Astrocyte of the cerebellum (primary cell): ENCODE data around the gene S100PBP.

ENCODE experiments used
- DNase-seq: peaks from one replicate; pipeline ENCODE4 v3.0.0-alpha.2; 2011; ENCODE audit warnings: low read depth
- H3K4me3 ChIP-seq: 2 replicates; pipeline ENCODE4 v1.5.1; 2011; ENCODE audit warnings: mild to moderate bottlenecking, low read depth, low read length, moderate library complexity
- in situ Hi-C: cut with HindIII; loops from 2 replicates; pipeline ENCODE4 v1.10.0; 2017; ENCODE audit warnings: low sequenced_read_pairs
- TF ChIP-seq, protein P1 (sequence below): IDR thresholded peaks from 2 replicates; pipeline ENCODE4 v1.5.1; 2012; ENCODE audit warnings: low read length, low read depth, moderate library complexity, mild to moderate bottlenecking; ENCODE audit errors: missing control alignments

Gene S100PBP

DNA sequence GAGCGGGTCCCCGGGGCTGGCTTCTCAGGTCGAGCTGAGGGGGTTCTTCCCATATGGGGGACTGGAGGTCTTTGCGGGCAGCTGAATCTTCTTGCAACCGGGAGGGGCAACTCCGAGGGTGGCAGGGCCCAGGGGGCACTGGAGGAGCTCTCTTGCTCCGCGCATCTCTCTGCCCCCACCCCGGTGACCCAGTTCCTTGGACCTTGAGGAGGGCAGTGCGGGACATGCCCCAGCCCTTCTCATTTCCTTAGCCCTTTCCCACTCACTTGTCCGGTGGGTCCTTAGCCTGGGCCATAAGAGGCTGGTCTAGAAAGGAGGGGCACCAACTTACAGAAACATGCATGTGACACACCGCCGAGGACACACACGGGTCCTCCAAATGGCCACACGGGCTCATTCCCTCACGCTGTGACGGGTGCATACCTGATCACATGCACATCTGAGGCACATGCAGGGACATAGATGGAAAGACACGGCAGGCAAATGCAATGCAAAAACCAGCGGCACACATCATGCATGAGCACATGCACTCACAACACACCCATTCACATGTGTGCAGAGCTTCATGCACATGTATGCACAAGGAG is 69.5 kb downstream of the S100PBP start:
- TF ChIP-seq, protein P1, sequence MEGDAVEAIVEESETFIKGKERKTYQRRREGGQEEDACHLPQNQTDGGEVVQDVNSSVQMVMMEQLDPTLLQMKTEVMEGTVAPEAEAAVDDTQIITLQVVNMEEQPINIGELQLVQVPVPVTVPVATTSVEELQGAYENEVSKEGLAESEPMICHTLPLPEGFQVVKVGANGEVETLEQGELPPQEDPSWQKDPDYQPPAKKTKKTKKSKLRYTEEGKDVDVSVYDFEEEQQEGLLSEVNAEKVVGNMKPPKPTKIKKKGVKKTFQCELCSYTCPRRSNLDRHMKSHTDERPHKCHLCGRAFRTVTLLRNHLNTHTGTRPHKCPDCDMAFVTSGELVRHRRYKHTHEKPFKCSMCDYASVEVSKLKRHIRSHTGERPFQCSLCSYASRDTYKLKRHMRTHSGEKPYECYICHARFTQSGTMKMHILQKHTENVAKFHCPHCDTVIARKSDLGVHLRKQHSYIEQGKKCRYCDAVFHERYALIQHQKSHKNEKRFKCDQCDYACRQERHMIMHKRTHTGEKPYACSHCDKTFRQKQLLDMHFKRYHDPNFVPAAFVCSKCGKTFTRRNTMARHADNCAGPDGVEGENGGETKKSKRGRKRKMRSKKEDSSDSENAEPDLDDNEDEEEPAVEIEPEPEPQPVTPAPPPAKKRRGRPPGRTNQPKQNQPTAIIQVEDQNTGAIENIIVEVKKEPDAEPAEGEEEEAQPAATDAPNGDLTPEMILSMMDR: no peak
- no peak for DNase-seq
- in situ Hi-C loops: no loop called here
- H3K4me3 ChIP-seq: no peak overlapping the region

DNA sequence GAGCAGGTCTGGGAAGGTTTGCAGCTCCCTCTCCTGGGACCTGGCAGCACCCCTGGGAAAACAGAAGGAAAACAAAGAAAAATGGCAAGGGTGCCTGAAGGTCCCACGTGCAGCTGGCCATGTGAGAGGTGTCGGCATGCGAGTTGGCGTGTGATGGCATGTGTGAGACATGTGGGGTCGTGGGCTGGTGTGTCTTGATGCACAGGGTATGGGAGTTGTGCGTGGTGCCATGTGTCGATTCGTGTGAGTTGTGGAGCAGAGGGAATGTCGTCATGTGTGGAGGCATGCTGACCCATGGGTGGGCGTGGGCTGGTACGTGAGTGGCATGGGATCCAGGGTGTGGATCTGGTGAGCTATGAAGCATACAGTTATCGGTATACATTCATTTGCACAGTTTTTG is 70.2 kb downstream of the S100PBP start:
- no peak overlapping the region for H3K4me3 ChIP-seq
- DNase-seq: no peak
- in situ Hi-C loops: no loop called here
- TF ChIP-seq, protein P1: no peak

DNA sequence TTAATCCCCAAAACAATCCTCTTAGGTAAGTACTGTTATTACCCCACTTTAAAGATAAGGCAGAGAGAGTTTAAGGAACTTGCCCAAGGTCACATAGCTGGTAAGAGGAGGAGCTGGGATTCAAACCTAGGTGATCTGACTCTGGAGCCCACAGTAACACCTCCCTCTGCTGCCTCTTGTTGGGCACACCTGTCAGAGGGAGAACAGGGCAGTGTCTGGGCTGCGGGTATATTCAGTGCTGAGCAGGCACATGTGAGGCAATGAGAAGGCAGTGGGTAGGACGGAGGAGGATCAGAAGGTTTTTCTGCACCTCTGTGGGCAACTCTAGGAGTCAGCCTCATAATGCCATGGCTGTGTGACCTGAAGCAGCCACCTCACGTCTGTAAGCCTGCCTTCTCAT is 70.7 kb downstream of the S100PBP start:
- no peak for DNase-seq
- no peak overlapping the region for H3K4me3 ChIP-seq
- in situ Hi-C loops: no loop called here
- TF ChIP-seq, protein P1: no peak

DNA sequence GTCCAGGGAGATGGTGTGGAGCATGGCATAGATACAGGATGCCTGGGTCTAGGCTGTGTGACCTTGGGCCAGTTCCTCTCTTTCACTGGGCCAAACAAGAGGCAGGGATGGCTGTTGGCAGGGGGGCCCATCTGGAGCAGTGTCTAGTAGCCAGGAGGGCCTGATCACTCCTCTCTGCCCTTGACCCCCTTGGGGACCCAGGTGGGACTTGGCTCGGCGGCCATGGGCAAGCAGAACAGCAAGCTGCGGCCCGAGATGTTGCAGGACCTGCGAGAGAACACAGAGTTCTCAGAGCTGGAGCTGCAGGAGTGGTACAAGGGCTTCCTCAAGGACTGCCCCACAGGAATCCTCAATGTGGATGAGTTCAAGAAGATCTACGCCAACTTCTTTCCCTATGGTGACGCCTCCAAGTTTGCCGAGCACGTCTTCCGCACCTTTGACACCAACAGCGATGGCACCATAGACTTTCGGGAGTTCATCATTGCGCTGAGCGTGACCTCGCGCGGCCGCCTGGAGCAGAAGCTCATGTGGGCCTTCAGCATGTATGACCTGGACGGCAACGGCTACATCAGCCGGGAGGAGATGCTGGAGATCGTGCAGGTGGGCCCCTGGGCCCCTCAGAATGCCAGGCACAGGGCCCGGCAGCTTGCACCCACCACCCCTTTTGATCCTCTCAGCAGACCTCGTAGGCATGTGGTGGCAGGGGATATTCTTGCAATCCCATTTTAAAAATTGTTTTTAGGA is 71.4 kb downstream of the S100PBP start:
- no peak for DNase-seq
- H3K4me3 ChIP-seq: no peak overlapping the region
- TF ChIP-seq, protein P1: no peak
- in situ Hi-C loops: no loop called here

DNA sequence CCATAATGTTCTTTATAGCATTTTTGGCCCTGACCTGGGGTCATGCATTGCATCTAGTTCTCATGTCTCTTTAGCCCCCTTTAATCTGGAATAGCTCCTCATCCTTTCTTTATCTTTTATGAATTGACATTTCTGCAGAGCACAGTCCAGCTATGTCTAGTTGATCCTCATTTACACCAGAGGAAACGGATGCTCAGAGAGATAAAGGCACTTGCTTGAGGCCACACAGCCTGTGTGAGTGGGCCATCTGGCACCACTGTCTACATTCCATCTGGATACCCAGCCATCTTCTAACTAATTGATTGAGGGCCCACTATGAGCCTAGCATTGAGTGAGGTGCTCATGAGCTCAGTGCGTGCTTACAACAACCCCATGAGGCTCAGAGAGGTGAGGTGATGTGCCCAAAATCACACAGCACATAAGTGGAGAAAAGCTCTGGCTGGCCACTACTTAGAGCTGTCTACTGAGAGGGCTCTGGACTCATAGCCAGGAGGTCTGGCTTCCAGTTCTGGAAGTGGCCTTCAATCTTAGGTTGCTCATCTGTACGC is 72.4 kb downstream of the S100PBP start:
- no peak overlapping the region for H3K4me3 ChIP-seq
- no peak for DNase-seq
- TF ChIP-seq, protein P1: no peak
- in situ Hi-C loops: no loop called here

DNA sequence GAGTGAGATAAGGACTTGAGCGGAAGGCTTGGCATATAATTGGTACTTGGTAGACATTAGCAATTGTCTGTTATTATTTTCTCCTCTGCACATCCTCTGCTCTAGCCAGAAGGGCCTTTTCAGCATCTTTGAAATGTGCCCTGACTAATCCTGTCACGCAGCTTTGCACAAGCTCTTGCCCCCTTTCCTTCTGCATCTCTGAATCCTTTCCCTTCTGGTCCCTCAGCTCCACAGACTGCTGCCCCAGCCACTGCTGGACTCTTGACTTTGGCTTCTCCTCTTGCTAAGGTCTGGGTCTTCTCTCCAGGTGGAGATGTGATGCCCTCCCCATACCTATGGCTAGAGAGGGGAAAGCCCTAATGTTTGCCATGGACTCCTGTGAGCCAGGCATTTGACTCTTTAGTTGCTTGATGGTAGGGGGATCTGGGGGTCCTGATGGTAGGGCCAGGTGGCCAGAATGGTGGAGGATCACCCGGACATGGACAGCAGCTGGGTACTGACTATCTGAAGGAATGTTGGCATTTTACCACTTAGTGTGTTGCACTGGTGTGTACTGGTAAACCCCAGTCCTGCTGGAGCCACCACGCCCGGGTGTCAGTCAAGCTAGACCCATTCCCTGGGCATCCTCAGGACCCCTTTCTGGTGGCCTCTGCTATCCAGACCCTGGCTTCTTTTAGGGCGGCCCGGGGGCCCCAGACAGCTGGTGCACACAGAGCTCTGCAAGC is 73.2 kb downstream of the S100PBP start:
- TF ChIP-seq, protein P1: no peak
- in situ Hi-C loops: no loop called here
- no peak overlapping the region for H3K4me3 ChIP-seq
- DNase-seq: no peak
